Activated CD4-positive, alpha-beta T cell treated with anti-CD3 and anti-CD28 coated beads, Interleukin-2, amount 10 ng/mL, durations not matched to agents 7 days and 5 days (primary cell): ENCODE measurements around the gene HIF1A. TPM values are rescaled to one million over a fixed set of nuclear protein-coding genes. Genes with fewer than 3 reads are reported as not detected.
"Not testable (repeated sequence)": the region's sequence is repeated elsewhere in the genome, so short reads cannot be mapped to it uniquely, and the experiment has no call there.

Experiments used
- CTCF ChIA-PET: fragments of 350-600 bp; sonication (Branson Sonifier 250); formaldehyde crosslinking; loops from one replicate; lab custom pipeline; 2021; ENCODE audit warnings: antibody characterized with exemption; lab: Charles Lee
- POLR2A ChIA-PET: fragments of 350-600 bp; sonication (Branson Sonifier 250); formaldehyde crosslinking; loops from one replicate; lab custom pipeline; 2021; ENCODE audit warnings: antibody characterized with exemption; lab: Charles Lee
- DNase-seq: peaks from one replicate; pipeline ENCODE4 v3.0.0-alpha.2; 2020
- H3K27ac Mint-ChIP-seq: one replicate; pipeline ENCODE4 v1.8.0; 2021; ENCODE audit warnings: mild to moderate bottlenecking, moderate library complexity, mixed read lengths
- H3K27me3 Mint-ChIP-seq: one replicate; pipeline ENCODE4 v1.8.0; 2021; ENCODE audit warnings: mixed read lengths
- H3K36me3 Mint-ChIP-seq: one replicate; pipeline ENCODE4 v1.8.0; 2021; ENCODE audit warnings: low read depth, mixed read lengths
- H3K4me1 Mint-ChIP-seq: one replicate; pipeline ENCODE4 v1.8.0; 2021; ENCODE audit warnings: mixed read lengths
- H3K4me3 Mint-ChIP-seq: one replicate; pipeline ENCODE4 v1.8.0; 2021; ENCODE audit warnings: mild to moderate bottlenecking, moderate library complexity, mixed read lengths
- H3K9me3 Mint-ChIP-seq: one replicate; pipeline ENCODE4 v1.8.0; 2021; ENCODE audit warnings: mixed read lengths
- total RNA-seq, 2 experiments: library from RNA; stranded (reverse); gene quantifications; one replicate each; pipeline ENCODE4 v1.2.3, GENCODE V29; 2021

Gene HIF1A
- total RNA-seq, 2 experiments from 2014 or later, result 97.0 to 116 TPM

GRCh38 chr14:61737915-61738314 lies 42.6 kb downstream of the HIF1A start:
- Mint-ChIP-seq H3K4me1 (peaks cover 8% of the 10 kb centered on the region), H3K27ac (no peak overlapping the region), H3K27me3 (no peaks in the 10 kb centered on the region), H3K36me3 (peaks cover 56% of the 10 kb centered on the region), H3K9me3 (no peaks in the 10 kb centered on the region), H3K4me3 (no peak overlapping the region)
- ChIA-PET POLR2A (no interaction called here), CTCF (interaction anchor here (0.6 to 0.8 kb wide), 2 partner anchors 14 to 181 kb away, joined by 3 read pairs; no protein-coding TSS in a partner anchor)
- DNase-seq, result no peak

GRCh38 chr14:61739133-61739532 lies 43.8 kb downstream of the HIF1A start:
- Mint-ChIP-seq H3K4me1 (peaks cover 7% of the 10 kb centered on the region), H3K27me3 (no peaks in the 10 kb centered on the region), H3K9me3 (no peaks in the 10 kb centered on the region), H3K36me3 (peaks cover 50% of the 10 kb centered on the region), H3K27ac (peak overlapping the region; percentile 5), H3K4me3 (no peak overlapping the region)
- ChIA-PET CTCF (interaction anchor here (1.2 kb wide), 1 partner anchor 90 kb away, joined by 3 read pairs; no protein-coding TSS in a partner anchor), POLR2A (no interaction called here)
- DNase-seq, result no peak

GRCh38 chr14:61742371-61742770 lies 47.1 kb downstream of the HIF1A start:
- no peak overlapping the region for H3K27ac Mint-ChIP-seq
- peaks cover 58% of the 10 kb centered on the region for H3K36me3 Mint-ChIP-seq
- CTCF ChIA-PET, result interaction anchor here (0.7 to 1.5 kb wide), 7 partner anchors 9 to 96 kb away, joined by 3 to 5 read pairs (median 3); partner anchors contain the start of gene SNAPC1
- peaks cover 22% of the 10 kb centered on the region for H3K4me1 Mint-ChIP-seq
- no peak for DNase-seq
- H3K4me3 Mint-ChIP-seq, result no peak overlapping the region
- no peaks in the 10 kb centered on the region for H3K27me3 Mint-ChIP-seq
- POLR2A ChIA-PET, result no interaction called here
- no peaks in the 10 kb centered on the region for H3K9me3 Mint-ChIP-seq

- Mint-ChIP-seq H3K36me3 (peaks cover 56% of the 10 kb centered on the region), H3K4me1 (peaks cover 31% of the 10 kb centered on the region), H3K27ac (no peak overlapping the region), H3K4me3 (no peak overlapping the region), H3K9me3 (no peaks in the 10 kb centered on the region), H3K27me3 (no peaks in the 10 kb centered on the region)
- DNase-seq, result no peak
- POLR2A ChIA-PET, result no interaction called here
- CTCF ChIA-PET, result interaction anchor here (0.7 to 1.1 kb wide), 3 partner anchors 10 to 463 kb away, joined by 4 read pairs; partner anchors contain the start of gene TMEM30B
These were observed 48.9 kb downstream of the HIF1A start for GRCh38 chr14:61744238-61744637.

- CTCF ChIA-PET, result interaction anchor here (0.5 to 1.0 kb wide), 8 partner anchors 10 to 455 kb away, joined by 3 to 8 read pairs (median 4); no protein-coding TSS in a partner anchor
- Mint-ChIP-seq H3K27ac (peak overlapping the region; percentile 50), H3K4me1 (peaks cover 43% of the 10 kb centered on the region), H3K36me3 (peaks cover 51% of the 10 kb centered on the region)
- H3K27me3 Mint-ChIP-seq, H3K4me3 Mint-ChIP-seq, H3K9me3 Mint-ChIP-seq, DNase-seq, POLR2A ChIA-PET: not testable (repeated sequence)
These were observed 51.0 kb downstream of the HIF1A start for GRCh38 chr14:61746346-61746745.

GRCh38 chr14:61746881-61747280 lies 51.6 kb downstream of the HIF1A start:
- Mint-ChIP-seq H3K4me3 (no peak overlapping the region), H3K27ac (peak overlapping the region; percentile 79), H3K4me1 (peaks cover 47% of the 10 kb centered on the region), H3K27me3 (no peaks in the 10 kb centered on the region), H3K9me3 (no peaks in the 10 kb centered on the region), H3K36me3 (peaks cover 51% of the 10 kb centered on the region)
- CTCF ChIA-PET, result interaction anchor here (0.5 to 0.7 kb wide), 2 partner anchors 52 to 277 kb away, joined by 3 to 4 read pairs; no protein-coding TSS in a partner anchor
- POLR2A ChIA-PET, result interaction anchor here (0.7 kb wide), 1 partner anchor 64 kb away, joined by 4 read pairs; no protein-coding TSS in a partner anchor
- no peak for DNase-seq

GRCh38 chr14:61747342-61747741 lies 52.0 kb downstream of the HIF1A start:
- POLR2A ChIA-PET, result interaction anchor here (0.7 kb wide), 1 partner anchor 63 kb away, joined by 4 read pairs; no protein-coding TSS in a partner anchor

GRCh38 chr14:61749264-61749663 lies 54.0 kb downstream of the HIF1A start:
- Mint-ChIP-seq H3K36me3 (peaks cover 50% of the 10 kb centered on the region), H3K27me3 (no peaks in the 10 kb centered on the region), H3K27ac (no peak overlapping the region), H3K4me3 (peak overlapping the region; percentile 94), H3K4me1 (peaks cover 52% of the 10 kb centered on the region), H3K9me3 (no peaks in the 10 kb centered on the region)
- DNase-seq, result no peak
- ChIA-PET POLR2A (interaction anchor here (0.7 to 1.8 kb wide), 4 partner anchors 13 to 280 kb away, joined by 3 to 6 read pairs (median 4); partner anchors contain the start of genes HIF1A and SNAPC1), CTCF (interaction anchor here (0.9 to 3.9 kb wide), 8 partner anchors 9 to 278 kb away, joined by 3 to 24 read pairs (median 4); partner anchors contain the start of gene SNAPC1)

More at GRCh38 chr14:61747342-61747741, 52.0 kb downstream of the HIF1A start:
- Mint-ChIP-seq H3K4me3 (no peak overlapping the region), H3K4me1 (peaks cover 50% of the 10 kb centered on the region), H3K27me3 (no peaks in the 10 kb centered on the region), H3K36me3 (peaks cover 50% of the 10 kb centered on the region), H3K9me3 (no peaks in the 10 kb centered on the region), H3K27ac (peak overlapping the region; percentile 79)
- no peak for DNase-seq
- CTCF ChIA-PET, result no interaction called here

- peak overlapping the region; percentile 68 for H3K27ac Mint-ChIP-seq
- POLR2A ChIA-PET, result interaction anchor here (0.7 to 1.8 kb wide), 4 partner anchors 12 to 281 kb away, joined by 3 to 6 read pairs (median 4); partner anchors contain the start of gene SNAPC1
- H3K4me3 Mint-ChIP-seq, result peak overlapping the region; percentile 94
- no peak for DNase-seq
- H3K27me3 Mint-ChIP-seq, result peaks cover 4% of the 10 kb centered on the region
- CTCF ChIA-PET, result interaction anchor here (0.9 to 3.9 kb wide), 5 partner anchors 12 to 278 kb away, joined by 3 to 24 read pairs (median 4); partner anchors contain the start of gene SNAPC1
- H3K4me1 Mint-ChIP-seq, result peaks cover 55% of the 10 kb centered on the region
- no peaks in the 10 kb centered on the region for H3K9me3 Mint-ChIP-seq
- peaks cover 49% of the 10 kb centered on the region for H3K36me3 Mint-ChIP-seq
These were observed 54.6 kb downstream of the HIF1A start for GRCh38 chr14:61749867-61750266.

GRCh38 chr14:61750708-61751474 lies 55.6 kb downstream of the HIF1A start:
- peaks cover 47% of the 10 kb centered on the region for H3K4me1 Mint-ChIP-seq
- H3K9me3 Mint-ChIP-seq, result no peaks in the 10 kb centered on the region
- peaks cover 4% of the 10 kb centered on the region for H3K27me3 Mint-ChIP-seq
- H3K27ac Mint-ChIP-seq, result peak overlapping the region; percentile 89
- CTCF ChIA-PET, result interaction anchor here (1.4 to 3.9 kb wide), 3 partner anchors 11 to 279 kb away, joined by 4 to 24 read pairs (median 6); partner anchors contain the start of gene SNAPC1
- H3K4me3 Mint-ChIP-seq, result peak overlapping the region; percentile 94
- POLR2A ChIA-PET, result interaction anchor here (0.6 to 1.5 kb wide), 2 partner anchors 29 to 296 kb away, joined by 3 read pairs; no protein-coding TSS in a partner anchor
- H3K36me3 Mint-ChIP-seq, result peaks cover 39% of the 10 kb centered on the region
- peak; percentile 87 for DNase-seq

- Mint-ChIP-seq H3K27ac (no peak overlapping the region), H3K4me3 (peak overlapping the region; percentile 94), H3K36me3 (peaks cover 33% of the 10 kb centered on the region), H3K4me1 (peaks cover 44% of the 10 kb centered on the region), H3K27me3 (peaks cover 6% of the 10 kb centered on the region), H3K9me3 (peaks cover 2% of the 10 kb centered on the region)
- POLR2A ChIA-PET, result no interaction called here
- no peak for DNase-seq
- CTCF ChIA-PET, result interaction anchor here (0.7 to 3.9 kb wide), 2 partner anchors 10 to 14 kb away, joined by 3 to 24 read pairs; partner anchors contain the start of gene SNAPC1
These were observed 56.2 kb downstream of the HIF1A start for GRCh38 chr14:61751475-61751989.

GRCh38 chr14:61752626-61753025 lies 57.3 kb downstream of the HIF1A start:
- peaks cover 2% of the 10 kb centered on the region for H3K9me3 Mint-ChIP-seq
- CTCF ChIA-PET, result no interaction called here
- peaks cover 37% of the 10 kb centered on the region for H3K4me1 Mint-ChIP-seq
- no peak overlapping the region for H3K27ac Mint-ChIP-seq
- H3K36me3 Mint-ChIP-seq, result peaks cover 24% of the 10 kb centered on the region
- POLR2A ChIA-PET, result no interaction called here
- H3K27me3 Mint-ChIP-seq, result peaks cover 6% of the 10 kb centered on the region
- no peak for DNase-seq
- no peak overlapping the region for H3K4me3 Mint-ChIP-seq
